Keratinocyte (primary cell): ENCODE data around the gene NIT1. TPM values are rescaled to one million over a fixed set of nuclear protein-coding genes. Genes with fewer than 3 reads are reported as not detected.
"Not testable (repeated sequence)": the region's sequence is repeated elsewhere in the genome, so short reads cannot be mapped to it uniquely, and the experiment has no call there.

Source experiments
- DNase-seq: peaks from one replicate; pipeline ENCODE4 v3.0.0-alpha.2; 2011; ENCODE audit warnings: low read depth, missing footprints, low spot score
- FAIRE-seq: peaks from 2 replicates; lab custom pipeline; 2011; peaks lifted over from hg19 to GRCh38; lab: Jason Lieb, UNC
- H2AFZ ChIP-seq: 2 replicates; pipeline ENCODE4 v1.6.0; 2012; ENCODE audit warnings: low read length, control low read depth, inconsistent platforms; ENCODE audit not compliant: control insufficient read depth
- H3K27ac ChIP-seq: 2 replicates; pipeline ENCODE4 v1.5.1; 2011; ENCODE audit warnings: low read length; ENCODE audit not compliant: control insufficient read depth, insufficient read depth
- H3K27me3 ChIP-seq: 3 replicates; pipeline ENCODE4 v1.6.0; 2011; ENCODE audit warnings: low read length; ENCODE audit not compliant: control insufficient read depth, insufficient read depth; ENCODE audit errors: extremely low read depth
- H3K36me3 ChIP-seq, 2 experiments: 2 replicates in 1 of 2; 3 replicates in 1 of 2; pipeline ENCODE4 v1.5.1; 2011; ENCODE audit warnings: low read length in 2 of 2, mild to moderate bottlenecking in 1 of 2; ENCODE audit not compliant: control insufficient read depth in 2 of 2, insufficient read depth in 2 of 2; ENCODE audit errors: extremely low read depth in 1 of 2
- H3K4me1 ChIP-seq: 3 replicates; pipeline ENCODE4 v1.5.1; 2011; ENCODE audit warnings: low read length; ENCODE audit not compliant: control insufficient read depth, insufficient read depth; ENCODE audit errors: extremely low read depth
- H3K4me2 ChIP-seq: 3 replicates; pipeline ENCODE4 v1.6.0; 2011; ENCODE audit warnings: low read depth, low read length; ENCODE audit not compliant: control insufficient read depth, insufficient read depth; ENCODE audit errors: extremely low read depth
- H3K4me3 ChIP-seq, 3 experiments: fragments of 200-600 bp in 1 of 3; sonication (generic) in 1 of 3; 2 replicates in 2 of 3; 3 replicates in 1 of 3; pipeline ENCODE4 v1.5.1; 2011 to 2016; ENCODE audit warnings: low read length in 3 of 3, mild to moderate bottlenecking in 3 of 3, control low read depth in 2 of 3, inconsistent platforms in 1 of 3, low read depth in 1 of 3, mixed read lengths in 1 of 3, mixed run types in 1 of 3, moderate library complexity in 1 of 3; ENCODE audit not compliant: control insufficient read depth in 2 of 3, insufficient read depth in 2 of 3; ENCODE audit errors: extremely low read depth in 1 of 3
- H3K79me2 ChIP-seq: 2 replicates; pipeline ENCODE4 v1.6.0; 2012; ENCODE audit warnings: low read length; ENCODE audit not compliant: control insufficient read depth, insufficient read depth
- H3K9ac ChIP-seq: 3 replicates; pipeline ENCODE4 v1.6.0; 2011; ENCODE audit warnings: low read length; ENCODE audit not compliant: control insufficient read depth, insufficient read depth; ENCODE audit errors: extremely low read depth
- H3K9me1 ChIP-seq: 3 replicates; pipeline ENCODE4 v1.6.0; 2011; ENCODE audit warnings: low read length; ENCODE audit not compliant: control insufficient read depth, insufficient read depth; ENCODE audit errors: extremely low read depth
- H3K9me3 ChIP-seq: 2 replicates; pipeline ENCODE4 v1.5.1; 2012; ENCODE audit warnings: low read depth, low read length; ENCODE audit not compliant: control insufficient read depth
- H4K20me1 ChIP-seq: 3 replicates; pipeline ENCODE4 v1.6.0; 2011; ENCODE audit warnings: low read length; ENCODE audit not compliant: control insufficient read depth, insufficient read depth; ENCODE audit errors: extremely low read depth
- EZH2 ChIP-seq: IDR thresholded peaks from one replicate; pipeline ENCODE4 v1.6.1; 2012; ENCODE audit warnings: inconsistent platforms, mild to moderate bottlenecking, low read length, moderate library complexity
- dilution Hi-C: fragments of 300-500 bp; cut with MboI; formaldehyde crosslinking; loops from one replicate; pipeline ENCODE4 v1.7.0; 2020; ENCODE audit warnings: low sequenced_read_pairs; ENCODE audit not compliant: extremely low pct_ligation_motif_present
- polyA plus RNA-seq, 5 experiments: library from polyadenylated mRNA; depleted of rRNA in 3 of 5; stranded (reverse) in 3 of 5; stranded (forward) in 1 of 5; unstranded in 1 of 5; fragments of >200 nt; gene quantifications; 1 replicate in 1 of 5; 2 replicates in 3 of 5; 3 replicates in 1 of 5; pipeline versions ENCODE4 v1.2.1 to v1.2.3, GENCODE V29; 2011 to 2012; ENCODE audit warnings: missing spikeins in 2 of 5, low read depth in 1 of 5, low replicate concordance in 1 of 5
- TF ChIP-seq, protein P1 (sequence below), 3 experiments: IDR thresholded peaks in 1 of 3; conservative IDR thresholded peaks in 1 of 3; optimal IDR thresholded peaks in 1 of 3; 2 replicates in 2 of 3; 3 replicates in 1 of 3; pipeline versions ENCODE3 to v1.5.1; 2011; ENCODE audit warnings: low read length in 3 of 3, mild to moderate bottlenecking in 3 of 3, moderate library complexity in 2 of 3, control low read depth in 1 of 3, inconsistent platforms in 1 of 3; ENCODE audit not compliant: insufficient read depth in 2 of 3; ENCODE audit errors: extremely low read depth in 1 of 3

NIT1 gene
- polyA plus RNA-seq, 1 donor (not counting 4 experiments of a cell fraction or from before 2014, with no cell fraction given) = 22.9 TPM

DNA sequence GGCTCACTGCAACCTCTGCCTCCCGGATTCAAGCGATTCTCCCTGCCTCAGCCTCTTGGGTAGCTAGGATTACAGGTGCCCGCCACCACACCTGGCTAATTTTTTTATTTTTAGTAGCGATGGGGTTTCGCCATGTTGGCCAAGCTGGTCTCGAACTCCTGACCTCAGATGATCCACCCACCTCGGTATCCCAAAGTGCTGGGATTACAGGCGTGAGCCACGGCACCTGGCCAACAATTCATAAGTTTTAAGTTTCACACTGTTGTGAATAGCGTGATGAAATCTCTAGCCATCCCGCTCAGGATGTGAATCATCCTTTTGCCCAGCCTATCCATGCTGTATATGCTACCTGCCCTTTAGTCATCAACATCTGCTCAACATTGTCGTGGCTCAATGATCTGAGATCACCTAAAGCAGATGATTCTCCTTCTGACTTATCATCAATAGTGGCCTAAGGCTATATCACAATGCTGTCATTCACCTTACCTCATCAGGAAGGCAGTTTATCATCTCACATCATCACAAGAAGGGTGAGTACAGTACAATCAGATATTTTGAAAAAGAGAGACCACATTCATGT lies 2.7 kb upstream of the NIT1 start:
- TF ChIP-seq, protein P1, sequence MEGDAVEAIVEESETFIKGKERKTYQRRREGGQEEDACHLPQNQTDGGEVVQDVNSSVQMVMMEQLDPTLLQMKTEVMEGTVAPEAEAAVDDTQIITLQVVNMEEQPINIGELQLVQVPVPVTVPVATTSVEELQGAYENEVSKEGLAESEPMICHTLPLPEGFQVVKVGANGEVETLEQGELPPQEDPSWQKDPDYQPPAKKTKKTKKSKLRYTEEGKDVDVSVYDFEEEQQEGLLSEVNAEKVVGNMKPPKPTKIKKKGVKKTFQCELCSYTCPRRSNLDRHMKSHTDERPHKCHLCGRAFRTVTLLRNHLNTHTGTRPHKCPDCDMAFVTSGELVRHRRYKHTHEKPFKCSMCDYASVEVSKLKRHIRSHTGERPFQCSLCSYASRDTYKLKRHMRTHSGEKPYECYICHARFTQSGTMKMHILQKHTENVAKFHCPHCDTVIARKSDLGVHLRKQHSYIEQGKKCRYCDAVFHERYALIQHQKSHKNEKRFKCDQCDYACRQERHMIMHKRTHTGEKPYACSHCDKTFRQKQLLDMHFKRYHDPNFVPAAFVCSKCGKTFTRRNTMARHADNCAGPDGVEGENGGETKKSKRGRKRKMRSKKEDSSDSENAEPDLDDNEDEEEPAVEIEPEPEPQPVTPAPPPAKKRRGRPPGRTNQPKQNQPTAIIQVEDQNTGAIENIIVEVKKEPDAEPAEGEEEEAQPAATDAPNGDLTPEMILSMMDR (optimal IDR thresholded peaks at IDR 0.05 in 1 of 3, IDR thresholded peaks at IDR 0.05 in 1 of 3, conservative IDR thresholded peaks at IDR 0.05 in 1 of 3; ENCODE audit: extremely low read depth in 1 of 3, insufficient read depth in 2 of 3, low read length in 3 of 3) = no peak
- TF ChIP-seq EZH2 = no peak
- no peaks in the 10 kb centered on the region for H3K9me1 ChIP-seq
- peaks cover 2 to 19% of the 10 kb centered on the region in 2 experiments for H3K36me3 ChIP-seq
- peak overlapping the region; percentile 35 for H3K9ac ChIP-seq
- DNase-seq (peak; percentile 100), FAIRE-seq (peak; percentile 95)
- peak overlapping the region; percentile 62 for H3K4me2 ChIP-seq
- peaks cover 72% of the 10 kb centered on the region for H3K79me2 ChIP-seq
- H3K27me3 ChIP-seq = no peaks in the 10 kb centered on the region
- no peaks in the 10 kb centered on the region for H4K20me1 ChIP-seq
- H3K27ac ChIP-seq = peak overlapping the region; percentile 97
- no peak overlapping the region for H2AFZ ChIP-seq
- no peaks in the 10 kb centered on the region for H3K9me3 ChIP-seq
- dilution Hi-C loops = no loop called here
- peaks cover 39% of the 10 kb centered on the region for H3K4me1 ChIP-seq
- H3K4me3 ChIP-seq = peak overlapping the region in 1 of 3 experiments; percentile 36

DNA sequence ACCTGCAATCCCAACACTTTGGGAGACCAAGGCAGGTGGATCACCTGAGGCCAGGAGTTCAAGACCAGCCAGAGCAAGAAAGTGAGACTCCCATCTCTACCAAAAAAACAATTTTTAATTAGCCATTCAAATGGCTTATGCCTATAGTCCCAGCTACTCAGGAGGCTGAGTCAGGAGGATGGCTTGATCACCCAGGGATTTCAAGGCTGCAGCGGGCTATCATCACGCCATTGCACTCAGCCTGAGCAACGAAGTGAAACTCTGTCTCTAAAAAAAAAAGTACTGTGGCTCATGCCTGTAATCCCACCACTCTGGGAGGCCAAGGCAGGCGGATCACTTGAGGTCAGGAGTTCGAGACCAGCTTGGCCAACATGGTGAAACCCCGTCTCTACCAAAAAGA lies 1.9 kb upstream of the NIT1 start:
- Histone ChIP-seq H3K4me2 (peak overlapping the region; percentile 88), H3K9ac (peak overlapping the region; percentile 14), H3K36me3 (peaks cover 6 to 22% of the 10 kb centered on the region in 2 experiments), H3K27ac (peak overlapping the region; percentile 97), H3K4me1 (peaks cover 39% of the 10 kb centered on the region), H3K79me2 (peaks cover 68% of the 10 kb centered on the region)
- DNase-seq, H2AFZ ChIP-seq, H3K9me1 ChIP-seq, dilution Hi-C loops, FAIRE-seq, H4K20me1 ChIP-seq, H3K4me3 ChIP-seq, H3K27me3 ChIP-seq, H3K9me3 ChIP-seq: not testable (repeated sequence)
